Esophagus muscularis mucosa (tissue), 4 donors: ENCODE results near the gene PTAR1.

ENCODE experiments used
- EP300 ChIP-seq: sonication (generic); formaldehyde crosslinking; IDR thresholded peaks from one replicate; pipeline ENCODE4 v1.6.1; 2017; ENCODE audit warnings: antibody characterized with exemption
- POLR2A ChIP-seq: fragments of 450-650 bp; IDR thresholded peaks from one replicate; pipeline ENCODE4 v1.6.1; 2017; ENCODE audit warnings: antibody characterized with exemption, moderate library complexity, mild to moderate bottlenecking, low read depth
- POLR2AphosphoS5 ChIP-seq, 2 donors: sonication (generic); formaldehyde crosslinking; IDR thresholded peaks; one replicate each; pipeline ENCODE4 v1.6.1; 2017; ENCODE audit warnings: antibody characterized with exemption in 2 of 2
- TF ChIP-seq, protein P1 (sequence below), 3 experiments: fragments of 200-600 bp in 2 of 3; fragments of 450-650 bp in 1 of 3; sonication (generic) in 2 of 3; IDR thresholded peaks; one replicate each; pipeline ENCODE4 v1.5.1; 2017 to 2019; ENCODE audit warnings: antibody characterized with exemption in 3 of 3, mild to moderate bottlenecking in 2 of 3, moderate library complexity in 1 of 3

DNA sequence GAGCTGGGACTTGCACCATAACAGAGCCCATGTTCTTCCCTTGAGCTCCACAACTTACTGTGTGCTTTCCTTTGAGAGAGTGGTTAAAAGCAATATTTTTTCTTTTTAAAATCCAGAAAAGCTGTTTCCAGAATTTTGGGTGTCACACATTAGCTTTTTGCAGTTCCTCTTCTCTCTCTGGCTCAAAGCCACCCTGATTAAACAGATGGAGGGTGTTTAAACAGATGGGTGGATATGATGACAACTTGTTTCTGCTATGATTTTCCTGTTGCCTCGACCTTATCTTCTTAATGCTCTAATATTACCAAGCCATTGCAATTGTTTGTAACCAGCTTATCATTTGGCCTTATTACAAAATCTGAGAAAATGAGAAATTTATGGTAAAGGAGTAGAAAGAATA, 37.9 kb upstream of the PTAR1 start:
- TF ChIP-seq, protein P1, sequence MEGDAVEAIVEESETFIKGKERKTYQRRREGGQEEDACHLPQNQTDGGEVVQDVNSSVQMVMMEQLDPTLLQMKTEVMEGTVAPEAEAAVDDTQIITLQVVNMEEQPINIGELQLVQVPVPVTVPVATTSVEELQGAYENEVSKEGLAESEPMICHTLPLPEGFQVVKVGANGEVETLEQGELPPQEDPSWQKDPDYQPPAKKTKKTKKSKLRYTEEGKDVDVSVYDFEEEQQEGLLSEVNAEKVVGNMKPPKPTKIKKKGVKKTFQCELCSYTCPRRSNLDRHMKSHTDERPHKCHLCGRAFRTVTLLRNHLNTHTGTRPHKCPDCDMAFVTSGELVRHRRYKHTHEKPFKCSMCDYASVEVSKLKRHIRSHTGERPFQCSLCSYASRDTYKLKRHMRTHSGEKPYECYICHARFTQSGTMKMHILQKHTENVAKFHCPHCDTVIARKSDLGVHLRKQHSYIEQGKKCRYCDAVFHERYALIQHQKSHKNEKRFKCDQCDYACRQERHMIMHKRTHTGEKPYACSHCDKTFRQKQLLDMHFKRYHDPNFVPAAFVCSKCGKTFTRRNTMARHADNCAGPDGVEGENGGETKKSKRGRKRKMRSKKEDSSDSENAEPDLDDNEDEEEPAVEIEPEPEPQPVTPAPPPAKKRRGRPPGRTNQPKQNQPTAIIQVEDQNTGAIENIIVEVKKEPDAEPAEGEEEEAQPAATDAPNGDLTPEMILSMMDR (IDR thresholded peaks at IDR 0.05) = no peak
- no peak for TF ChIP-seq EP300
- TF ChIP-seq POLR2AphosphoS5 (IDR thresholded peaks at IDR 0.05) = no peak
- no peak for TF ChIP-seq POLR2A
